HG03439 (cell line): ENCODE measurements around the gene PAPPA.

Source experiments
- ATAC-seq: cut with Tn5 transposase; IDR thresholded peaks from one replicate; pipeline ENCODE4 v1.9.1; 2021; ENCODE audit warnings: mild to moderate bottlenecking, moderate library complexity; ENCODE audit not compliant: unreplicated experiment

PAPPA gene

GRCh38 chr9:116152390-116152789 is 1.2 kb upstream of the PAPPA start:
- no peak for ATAC-seq

GRCh38 chr9:116152941-116153764 is 438 bp upstream of the PAPPA start:
- no peak for ATAC-seq

- no peak for ATAC-seq
Measured at GRCh38 chr9:116154334-116154975, 864 bp downstream of the PAPPA start.

GRCh38 chr9:116154976-116155697 is 1.5 kb downstream of the PAPPA start:
- no peak for ATAC-seq

GRCh38 chr9:116155698-116156039 is 2.1 kb downstream of the PAPPA start:
- no peak for ATAC-seq

GRCh38 chr9:116156621-116157314 is 3.2 kb downstream of the PAPPA start:
- ATAC-seq = no peak

GRCh38 chr9:116157436-116158138 is 4.0 kb downstream of the PAPPA start:
- ATAC-seq = no peak

GRCh38 chr9:116160676-116161571 is 7.3 kb downstream of the PAPPA start:
- no peak for ATAC-seq

- ATAC-seq = no peak
Measured at GRCh38 chr9:116162241-116162781, 8.7 kb downstream of the PAPPA start.

- ATAC-seq = no peak
Measured at GRCh38 chr9:116163293-116164055, 9.9 kb downstream of the PAPPA start.

- no peak for ATAC-seq
Measured at GRCh38 chr9:116165912-116166311, 12.3 kb downstream of the PAPPA start.

GRCh38 chr9:116166713-116167112 is 13.1 kb downstream of the PAPPA start:
- no peak for ATAC-seq

GRCh38 chr9:116168231-116168630 is 14.6 kb downstream of the PAPPA start:
- no peak for ATAC-seq

- ATAC-seq = no peak
Measured at GRCh38 chr9:116172216-116172615, 18.6 kb downstream of the PAPPA start.

GRCh38 chr9:116174347-116174746 is 20.8 kb downstream of the PAPPA start:
- ATAC-seq = no peak

GRCh38 chr9:116175614-116176013 is 22.0 kb downstream of the PAPPA start:
- ATAC-seq = no peak

GRCh38 chr9:116178481-116179211 is 25.1 kb downstream of the PAPPA start:
- no peak for ATAC-seq

GRCh38 chr9:116179568-116179967 is 26.0 kb downstream of the PAPPA start:
- ATAC-seq = no peak
